K562 (cell line): ENCODE results near the gene AMELX. TPM values are rescaled to one million over a fixed set of nuclear protein-coding genes. Genes with fewer than 3 reads are reported as not detected.

Source experiments
- ATAC-seq: fragments of 200-7000 bp; cut with Tn5 transposase; 3 replicates; pipeline ENCODE4 v1.9.1; 2020; ENCODE audit warnings: moderate library complexity
- BruUV-seq: library from RNA; stranded (reverse); fragments of 400-500 nt; replicated peaks from 2 replicates; lab custom pipeline; 2021; lab: Mats Ljungman, UMichigan
- CTCF ChIA-PET: fragments of 300-600 bp; formaldehyde crosslinking; extraction: SDS; loops from one replicate; lab custom pipeline; 2021; ENCODE audit warnings: low intra/inter-chr PET ratio; lab: Yijun Ruan, JAX
- POLR2A ChIA-PET: fragments of 300-600, 350-650 bp; sonication (Branson Sonifier 250); formaldehyde crosslinking; extraction: SDS; loops from one replicate; lab custom pipeline; 2021; ENCODE audit warnings: antibody characterized with exemption, inconsistent platforms; lab: Yijun Ruan, JAX
- DNase-seq, 4 experiments: peaks; one replicate each; pipeline versions ENCODE4 v3.0.0 to v3.0.0-alpha.2; 2011 to 2018; ENCODE audit warnings: low spot score in 3 of 4, mixed read lengths in 3 of 4; ENCODE audit errors: extremely low read depth in 1 of 4
- FAIRE-seq: peaks from 2 replicates; lab custom pipeline; 2011; peaks lifted over from hg19 to GRCh38; lab: Jason Lieb, UNC
- H2AFZ ChIP-seq: 2 replicates; pipeline ENCODE4 v1.6.0; 2011; ENCODE audit warnings: low read depth, low read length, control low read depth, inconsistent platforms
- H3K27ac ChIP-seq: fragments of 200-600 bp; 3 replicates; pipeline ENCODE4 v1.8.0; 2011; ENCODE audit warnings: low read depth, mild to moderate bottlenecking, control low read depth, inconsistent platforms, low read length, moderate library complexity, mixed read lengths; ENCODE audit errors: extremely low read depth
- H3K27me3 ChIP-seq, 2 experiments: fragments of 300-600 bp in 1 of 2; 2 replicates in 1 of 2; 3 replicates in 1 of 2; pipeline versions ENCODE4 v1.6.0 to v1.8.0; 2011; ENCODE audit warnings: inconsistent platforms in 2 of 2, low read length in 2 of 2, mild to moderate bottlenecking in 1 of 2, mixed read lengths in 1 of 2, moderate library complexity in 1 of 2; ENCODE audit not compliant: control insufficient read depth in 2 of 2, insufficient read depth in 2 of 2
- H3K36me3 ChIP-seq: fragments of 300-600 bp; 3 replicates; pipeline ENCODE4 v1.8.0; 2011; ENCODE audit warnings: mild to moderate bottlenecking, low read length, inconsistent platforms; ENCODE audit not compliant: control insufficient read depth, insufficient read depth
- H3K4me1 ChIP-seq, 2 experiments: fragments of 200-600 bp in 1 of 2; replicated peaks in 1 of 2; 2 replicates in 1 of 2; 3 replicates in 1 of 2; pipeline versions ENCODE4 v1.5.1 to v1.8.0; 2011; ENCODE audit warnings: inconsistent platforms in 2 of 2, low read length in 2 of 2, mild to moderate bottlenecking in 1 of 2, mixed read lengths in 1 of 2, moderate library complexity in 1 of 2; ENCODE audit not compliant: control insufficient read depth in 2 of 2, insufficient read depth in 2 of 2
- H3K4me2 ChIP-seq: 2 replicates; pipeline ENCODE4 v1.6.1; 2011; ENCODE audit warnings: low read length, control low read depth, inconsistent platforms, mixed read lengths; ENCODE audit not compliant: insufficient read depth
- H3K4me3 ChIP-seq: fragments of 200-600 bp; sonication (generic), shearing (Covaris generic); 2 replicates; pipeline ENCODE4 v1.5.1; 2016; ENCODE audit warnings: control low read depth, inconsistent platforms
- H3K79me2 ChIP-seq: fragments of 200-600 bp; 3 replicates; pipeline ENCODE4 v1.8.0; 2011; ENCODE audit warnings: low read length, inconsistent platforms; ENCODE audit not compliant: control insufficient read depth, insufficient read depth
- H3K9ac ChIP-seq, 2 experiments: 2 replicates each; pipeline versions ENCODE4 v1.6.0 to v1.6.1; 2011; ENCODE audit warnings: low read depth in 2 of 2, low read length in 2 of 2, control low read depth in 1 of 2, inconsistent platforms in 1 of 2, mild to moderate bottlenecking in 1 of 2, mixed read lengths in 1 of 2; ENCODE audit not compliant: insufficient read depth in 1 of 2
- H3K9me1 ChIP-seq: one replicate; pipeline ENCODE4 v1.6.0; 2011; ENCODE audit warnings: inconsistent platforms, mild to moderate bottlenecking, low read length, moderate library complexity; ENCODE audit not compliant: control insufficient read depth, insufficient read depth
- H3K9me3 ChIP-seq: replicated peaks from 2 replicates; pipeline ENCODE4 v1.5.1; 2011; ENCODE audit warnings: low read depth, low read length, inconsistent platforms; ENCODE audit not compliant: control insufficient read depth, insufficient read depth
- H4K20me1 ChIP-seq: replicated peaks from 2 replicates; pipeline ENCODE4 v1.6.1; 2011; ENCODE audit warnings: low read length, inconsistent platforms, mixed read lengths; ENCODE audit not compliant: control insufficient read depth, insufficient read depth
- FOSL1 ChIP-seq: fragments of 200-800 bp; sonication (Bioruptor generic); conservative IDR thresholded peaks from 2 replicates; pipeline ENCODE4 v1.6.1; 2016; ENCODE audit warnings: missing genetic modification characterization, missing compliant biosample characterization
- WGBS: fragments of 100-300 bp; shearing (Covaris generic); methylation state at CpG from one replicate; pipeline ENCODE4 v1.1.6; 2016; ENCODE audit warnings: low coverage, mixed read lengths; ENCODE audit not compliant: insufficient coverage; ENCODE audit errors: missing lambda C conversion rate; 5-methylcytosine and 5-hydroxymethylcytosine counted together
- in situ Hi-C: fragments of 300-500 bp; cut with MboI; formaldehyde crosslinking; loops from 4 replicates; pipeline ENCODE4 v1.15.0; 2018; ENCODE audit warnings: inconsistent platforms, mixed read lengths
- intact Hi-C: fragments of 100-400 bp; cut with micrococcal nuclease; formaldehyde crosslinking; loops from 2 replicates; pipeline ENCODE4 v1.14.2; 2022
- polyA plus RNA-seq, 8 experiments: library from polyadenylated mRNA; depleted of rRNA in 4 of 8; stranded (reverse) in 5 of 8; unstranded in 3 of 8; fragments of >200 nt; fragmentation: Nextera tagmentation in 2 of 8; fragmentation: Illumina TruSeq in 1 of 8; extraction: Ambion mirVana in 2 of 8; extraction: Trizol in 1 of 8; gene quantifications; 2 replicates each; pipeline versions ENCODE4 v1.2.1 to v1.2.3, GENCODE V29; 2011 to 2014; ENCODE audit warnings: inconsistent platforms in 1 of 8, missing spikeins in 1 of 8
- total RNA-seq, 7 experiments: library from RNA; depleted of rRNA in 6 of 7; stranded (reverse); fragments of >200 nt in 6 of 7; fragmentation: Illumina TruSeq in 2 of 7; extraction: Trizol in 2 of 7; gene quantifications; 2 replicates each; pipeline versions ENCODE4 v1.2.1 to v1.2.3, GENCODE V29; 2011 to 2021; ENCODE audit warnings: low replicate concordance in 1 of 7
- TF ChIP-seq, protein P1 (sequence below), 2 experiments: fragments of 450-650 bp in 1 of 2; sonication (generic) in 1 of 2; formaldehyde crosslinking in 1 of 2; IDR thresholded peaks in 1 of 2; conservative IDR thresholded peaks in 1 of 2; 2 replicates each; pipeline versions ENCODE4 v1.6.1 to v1.8.1; 2016 to 2023; ENCODE audit warnings: mild to moderate bottlenecking in 2 of 2, moderate library complexity in 2 of 2, inconsistent platforms in 1 of 2, missing genetic modification reagents in 1 of 2
- TF ChIP-seq, protein P2 (sequence below): sonication (generic); formaldehyde crosslinking; IDR thresholded peaks from 2 replicates; pipeline ENCODE4 v1.8.1; 2023; ENCODE audit warnings: mild to moderate bottlenecking, missing genetic modification reagents, moderate library complexity

AMELX gene
- total and polyA plus RNA-seq, 9 of the 15 experiments (the other 6 are each of a cell fraction or from before 2014, with no cell fraction given), result 0.22 TPM; not detected in 8

DNA sequence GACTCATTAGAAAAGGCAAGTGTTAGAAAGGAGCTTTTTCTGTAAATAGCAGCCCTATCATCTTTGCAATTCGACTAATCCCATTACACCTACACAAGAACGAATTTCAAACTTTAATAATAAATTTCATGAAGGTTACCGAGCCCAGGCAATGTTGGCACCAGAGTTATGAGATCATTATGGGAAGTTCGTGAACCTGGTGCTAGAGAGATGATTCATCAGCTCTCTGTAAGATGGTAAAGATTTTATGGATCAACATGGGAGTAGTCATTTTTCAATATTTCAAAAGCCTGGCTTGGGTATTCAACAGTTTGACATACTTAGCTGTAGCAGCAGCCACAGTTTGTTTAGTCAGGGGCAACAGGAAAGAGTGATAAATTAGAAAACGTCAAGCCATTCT is 35.8 kb downstream of the AMELX start:
- Histone ChIP-seq H3K79me2 (peaks cover 77% of the 10 kb centered on the region), H3K27me3 (no peaks in the 10 kb centered on the region), H3K27ac (no peak overlapping the region; the same call in 2 of the 3 replicates), H3K4me3 (no peak overlapping the region), H4K20me1 (no peaks in the 10 kb centered on the region), H3K9ac (no peak overlapping the region), H3K9me3 (no peaks in the 10 kb centered on the region; the same call in 1 of the 2 replicates), H3K36me3 (peaks cover 11% of the 10 kb centered on the region; the same call in 2 of the 3 replicates), H3K9me1 (no peaks in the 10 kb centered on the region), H3K4me1 (peaks cover 0 to 29% of the 10 kb centered on the region in 2 experiments; a peak in 3 of 5 replicates), H3K4me2 (no peak overlapping the region), H2AFZ (no peak overlapping the region)
- in situ Hi-C loops (no loop called here), intact Hi-C loops (loop anchor here (2.0 to 5.0 kb wide), 2 partner anchors 38 to 70 kb away; no protein-coding TSS in a partner anchor)
- POLR2A ChIA-PET, result no interaction called here
- DNase-seq, result no peak
- no peak for ATAC-seq
- TF ChIP-seq FOSL1 (tag), result 0 out of 2 replicates have a peak, but pooled peaks have one; percentile 33
- TF ChIP-seq, protein P1, sequence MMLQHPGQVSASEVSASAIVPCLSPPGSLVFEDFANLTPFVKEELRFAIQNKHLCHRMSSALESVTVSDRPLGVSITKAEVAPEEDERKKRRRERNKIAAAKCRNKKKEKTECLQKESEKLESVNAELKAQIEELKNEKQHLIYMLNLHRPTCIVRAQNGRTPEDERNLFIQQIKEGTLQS (IDR thresholded peaks at IDR 0.05), result peak; percentile 36; the same call in 1 of the 2 replicates
- TF ChIP-seq, protein P1 (CRISPR knock-in tag; conservative IDR thresholded peaks at IDR 0.05), result no peak
- TF ChIP-seq, protein P2, sequence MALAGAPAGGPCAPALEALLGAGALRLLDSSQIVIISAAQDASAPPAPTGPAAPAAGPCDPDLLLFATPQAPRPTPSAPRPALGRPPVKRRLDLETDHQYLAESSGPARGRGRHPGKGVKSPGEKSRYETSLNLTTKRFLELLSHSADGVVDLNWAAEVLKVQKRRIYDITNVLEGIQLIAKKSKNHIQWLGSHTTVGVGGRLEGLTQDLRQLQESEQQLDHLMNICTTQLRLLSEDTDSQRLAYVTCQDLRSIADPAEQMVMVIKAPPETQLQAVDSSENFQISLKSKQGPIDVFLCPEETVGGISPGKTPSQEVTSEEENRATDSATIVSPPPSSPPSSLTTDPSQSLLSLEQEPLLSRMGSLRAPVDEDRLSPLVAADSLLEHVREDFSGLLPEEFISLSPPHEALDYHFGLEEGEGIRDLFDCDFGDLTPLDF (CRISPR knock-in tag), result no peak
- BruUV-seq, result no TSS peak
- FAIRE-seq, result no peak
- 48% methylated on average over 5 of the region's 5 CpGs for WGBS
- CTCF ChIA-PET, result no interaction called here
